OCI-LY3 (cell line): Measurements from ENCODE around the gene ASTN1.

Experiments used
- CTCF ChIP-seq: fragments of 200-600, 300-600 bp; sonication (generic); IDR thresholded peaks from 2 replicates; pipeline ENCODE4 v1.5.1; 2014; ENCODE audit warnings: antibody characterized with exemption, low read length, low read depth
- EZH2phosphoT487 ChIP-seq: fragments of 200-600 bp; shearing (Covaris generic); IDR thresholded peaks from 2 replicates; pipeline ENCODE4 v1.6.1; 2018; ENCODE audit warnings: antibody characterized with exemption, mixed run types, low read depth

GRCh38 chr1:177082855-177083693, 81.4 kb downstream of the ASTN1 start:
- TF ChIP-seq CTCF (no peak), EZH2phosphoT487 (no peak)
